ENCODE results near the gene ATXN1.

DNA sequence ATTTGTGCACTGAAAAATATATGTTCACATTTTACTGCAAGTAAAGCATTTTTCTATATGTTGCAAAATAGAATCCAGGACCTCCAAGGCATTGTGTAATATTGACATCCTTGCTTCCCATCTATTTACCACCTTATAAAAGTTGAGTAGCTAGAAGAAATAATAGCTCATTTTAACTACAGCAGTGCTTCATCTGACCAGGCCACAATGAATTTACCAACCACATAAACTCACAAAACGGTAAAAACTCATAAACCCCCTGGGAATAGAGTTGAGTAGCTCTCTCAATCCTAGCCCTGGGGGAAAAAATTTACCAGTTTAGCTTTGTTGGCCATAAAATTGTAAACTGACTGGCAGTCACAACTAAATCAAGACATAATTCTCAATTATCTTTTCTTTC is 3.9 kb downstream of the ATXN1 start:
- TF ChIP-seq BHLHE40 (IDR thresholded peaks at IDR 0.05; ENCODE audit: low read depth, low read length) (no peak), HDAC2 (IDR thresholded peaks at IDR 0.05) (no peak), MAFK (IDR thresholded peaks at IDR 0.05; ENCODE audit: partially characterized antibody) (no peak)
